Muscle layer of colon (tissue), 2 donors: Measurements from ENCODE around the gene FAM168A.
"Not testable (repeated sequence)": the region's sequence is repeated elsewhere in the genome, so short reads cannot be mapped to it uniquely, and the experiment has no call there.

Experiments
- H3K27ac ChIP-seq: one replicate; pipeline ENCODE4 v1.7.0; 2013; ENCODE audit warnings: low read depth, mild to moderate bottlenecking, low read length, moderate library complexity
- H3K27me3 ChIP-seq, 2 donors: one replicate each; pipeline ENCODE4 v1.7.0; 2013; ENCODE audit warnings: low read length in 2 of 2, mild to moderate bottlenecking in 2 of 2; ENCODE audit not compliant: insufficient read depth in 2 of 2, control insufficient read depth in 1 of 2
- H3K36me3 ChIP-seq: one replicate; pipeline ENCODE4 v1.7.0; 2013; ENCODE audit warnings: mild to moderate bottlenecking, low read length; ENCODE audit not compliant: insufficient read depth
- H3K4me1 ChIP-seq: one replicate; pipeline ENCODE4 v1.7.0; 2013; ENCODE audit warnings: mild to moderate bottlenecking, low read length; ENCODE audit not compliant: insufficient read depth
- H3K4me3 ChIP-seq, 2 donors: one replicate each; pipeline ENCODE4 v1.7.0; 2013; ENCODE audit warnings: low read length in 2 of 2, low read depth in 1 of 2, mild to moderate bottlenecking in 1 of 2, moderate library complexity in 1 of 2
- H3K9ac ChIP-seq: one replicate; pipeline ENCODE4 v1.7.0; 2013; ENCODE audit warnings: low read length
- H3K9me3 ChIP-seq: one replicate; pipeline ENCODE4 v1.7.0; 2013; ENCODE audit warnings: mild to moderate bottlenecking, low read length
- donor health status: abdominal sarcoma.
- donor health status: Adenocarcinoma of cecum.

Gene FAM168A

GRCh38 chr11:73591743-73592142 is 6.2 kb downstream of the FAM168A start:
- peaks cover 17% of the 10 kb centered on the region for H3K4me1 ChIP-seq

DNA sequence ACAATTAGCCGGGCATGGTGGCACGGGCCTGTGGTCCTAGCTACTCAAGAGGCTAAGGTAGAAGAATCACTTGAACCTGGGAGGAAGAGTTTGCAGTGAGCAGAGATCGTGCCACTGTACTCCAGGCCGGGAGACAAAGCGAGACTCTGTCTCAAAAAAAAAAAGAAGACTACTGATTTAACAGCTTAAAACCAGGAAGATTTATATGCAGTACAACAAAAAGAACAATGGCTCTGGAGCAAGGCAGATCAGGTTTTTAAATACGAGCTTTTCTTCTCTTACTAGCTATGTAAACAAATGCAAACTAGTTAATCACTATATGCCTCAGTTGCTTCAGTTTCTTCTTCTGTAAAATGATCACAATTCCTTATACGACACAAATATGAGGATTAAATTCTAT is 6.9 kb downstream of the FAM168A start:
- Histone ChIP-seq H3K36me3 (no peaks in the 10 kb centered on the region), H3K27ac (no peak overlapping the region), H3K9me3 (no peaks in the 10 kb centered on the region), H3K4me3 (no peak overlapping the region), H3K4me1 (peaks cover 10% of the 10 kb centered on the region), H3K9ac (no peak overlapping the region), H3K27me3 (no peaks in the 10 kb centered on the region)

More at GRCh38 chr11:73591743-73592142, 6.2 kb downstream of the FAM168A start:
- no peaks in the 10 kb centered on the region for H3K9me3 ChIP-seq
- H3K27ac ChIP-seq = no peak overlapping the region
- no peaks in the 10 kb centered on the region for H3K36me3 ChIP-seq
- no peak overlapping the region for H3K4me3 ChIP-seq
- H3K9ac ChIP-seq = no peak overlapping the region
- H3K27me3 ChIP-seq = no peaks in the 10 kb centered on the region

- no peak overlapping the region for H3K4me3 ChIP-seq
- H3K27ac ChIP-seq = no peak overlapping the region
- no peaks in the 10 kb centered on the region for H3K36me3 ChIP-seq
- H3K9me3 ChIP-seq = no peaks in the 10 kb centered on the region
- H3K4me1 ChIP-seq = no peaks in the 10 kb centered on the region
- no peaks in the 10 kb centered on the region for H3K27me3 ChIP-seq
- H3K9ac ChIP-seq = no peak overlapping the region
Observed at GRCh38 chr11:73586791-73587190, 11.1 kb downstream of the FAM168A start.

- Histone ChIP-seq H3K9ac (no peak overlapping the region), H3K27ac (no peak overlapping the region), H3K9me3 (no peaks in the 10 kb centered on the region), H3K4me3 (no peak overlapping the region), H3K27me3 (no peaks in the 10 kb centered on the region), H3K4me1 (no peaks in the 10 kb centered on the region), H3K36me3 (no peaks in the 10 kb centered on the region)
Observed at GRCh38 chr11:73585834-73586575, 11.9 kb downstream of the FAM168A start.

DNA sequence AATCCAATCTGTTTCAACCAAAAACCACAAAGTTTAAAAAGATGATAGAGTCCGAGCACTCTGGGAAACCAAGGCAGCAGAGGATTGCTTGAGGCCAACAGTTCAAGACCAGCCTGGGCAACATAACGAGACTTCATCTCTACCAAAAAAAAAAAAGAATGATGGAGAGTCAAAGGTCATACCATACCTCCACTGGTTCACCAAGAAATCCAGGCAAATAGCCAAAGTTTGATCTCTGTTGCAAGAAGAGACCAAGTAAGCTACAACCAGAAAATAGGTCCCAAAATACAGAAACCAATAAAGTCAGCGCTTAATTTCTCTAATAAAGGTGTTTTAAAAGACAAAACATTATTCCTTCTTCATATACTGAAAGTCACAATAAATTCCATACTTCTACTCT is 13.1 kb downstream of the FAM168A start:
- Histone ChIP-seq H3K27ac (no peak overlapping the region), H3K4me1 (no peaks in the 10 kb centered on the region), H3K4me3 (no peak overlapping the region), H3K36me3 (no peaks in the 10 kb centered on the region), H3K9ac (no peak overlapping the region), H3K27me3 (no peaks in the 10 kb centered on the region), H3K9me3 (no peaks in the 10 kb centered on the region)

- Histone ChIP-seq H3K27me3 (no peaks in the 10 kb centered on the region), H3K9me3 (no peaks in the 10 kb centered on the region)
Observed at GRCh38 chr11:73582653-73583052, 15.3 kb downstream of the FAM168A start.

DNA sequence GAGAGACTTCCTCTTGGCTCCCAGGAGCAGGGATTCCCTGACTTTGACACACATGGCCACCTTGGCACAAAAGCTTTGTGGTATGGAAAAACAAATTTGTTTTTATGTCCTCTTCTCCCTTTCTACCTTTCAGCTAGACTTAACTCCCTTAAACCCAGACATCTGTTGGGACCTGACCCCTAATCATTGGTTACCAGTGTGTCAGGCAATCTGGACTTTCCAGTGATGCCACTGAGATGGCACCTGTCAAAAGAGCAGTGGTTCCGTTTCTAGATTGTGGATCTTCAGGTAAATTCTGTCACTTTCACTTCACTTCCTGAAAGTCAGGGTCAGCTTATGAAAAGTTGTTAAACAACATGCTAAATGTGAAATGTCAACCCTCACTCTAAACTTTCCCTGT is 17.2 kb downstream of the FAM168A start:
- H3K27ac ChIP-seq, H3K27me3 ChIP-seq, H3K36me3 ChIP-seq, H3K4me3 ChIP-seq, H3K9me3 ChIP-seq, H3K9ac ChIP-seq: not testable (repeated sequence)
- H3K4me1 ChIP-seq = peaks cover 13% of the 10 kb centered on the region

More at GRCh38 chr11:73582653-73583052, 15.3 kb downstream of the FAM168A start:
- no peak overlapping the region for H3K27ac ChIP-seq
- peaks cover 10% of the 10 kb centered on the region for H3K4me1 ChIP-seq
- H3K4me3 ChIP-seq = no peak overlapping the region
- no peaks in the 10 kb centered on the region for H3K36me3 ChIP-seq
- no peak overlapping the region for H3K9ac ChIP-seq

DNA sequence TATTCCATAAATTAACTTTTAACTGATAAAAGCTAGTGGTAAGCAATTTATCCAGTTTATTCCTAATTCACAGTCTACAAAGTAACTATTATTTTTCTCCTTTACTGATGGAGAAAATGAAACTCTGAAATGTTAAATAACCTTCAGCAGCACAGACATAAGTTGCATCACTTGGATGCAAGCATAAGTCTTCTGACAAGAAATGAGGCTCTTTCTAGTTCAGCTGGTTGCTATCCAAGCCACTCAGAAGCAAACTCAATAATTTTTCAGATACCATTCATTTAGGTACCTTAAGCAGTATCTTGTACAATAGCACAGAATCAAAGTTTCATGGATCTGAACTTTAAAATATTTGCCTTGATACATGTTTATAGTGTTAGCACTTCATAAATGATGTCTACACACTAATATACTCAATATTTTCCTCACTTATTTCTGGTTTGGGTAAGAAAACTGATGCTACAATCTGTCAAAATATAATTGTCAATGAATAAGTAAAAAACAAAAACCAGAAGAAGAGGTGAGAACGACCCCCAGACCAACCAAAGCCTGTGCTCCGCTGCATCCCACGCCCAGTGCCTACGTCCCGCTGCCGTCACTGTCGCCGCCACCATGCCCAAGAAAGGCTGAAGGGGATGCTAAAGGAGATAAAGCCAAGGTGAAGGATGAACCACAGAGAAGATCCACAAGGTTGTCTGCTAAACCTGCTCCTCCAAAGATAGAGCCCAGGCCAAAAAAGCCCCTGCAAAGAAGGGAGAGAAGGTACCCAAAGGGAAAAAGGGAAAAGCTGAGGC is 18.1 kb downstream of the FAM168A start:
- no peaks in the 10 kb centered on the region for H3K36me3 ChIP-seq
- H3K4me1 ChIP-seq = peaks cover 13% of the 10 kb centered on the region
- no peaks in the 10 kb centered on the region for H3K27me3 ChIP-seq
- H3K4me3 ChIP-seq = no peak overlapping the region
- H3K27ac ChIP-seq = no peak overlapping the region
- H3K9ac ChIP-seq = no peak overlapping the region
- no peaks in the 10 kb centered on the region for H3K9me3 ChIP-seq

DNA sequence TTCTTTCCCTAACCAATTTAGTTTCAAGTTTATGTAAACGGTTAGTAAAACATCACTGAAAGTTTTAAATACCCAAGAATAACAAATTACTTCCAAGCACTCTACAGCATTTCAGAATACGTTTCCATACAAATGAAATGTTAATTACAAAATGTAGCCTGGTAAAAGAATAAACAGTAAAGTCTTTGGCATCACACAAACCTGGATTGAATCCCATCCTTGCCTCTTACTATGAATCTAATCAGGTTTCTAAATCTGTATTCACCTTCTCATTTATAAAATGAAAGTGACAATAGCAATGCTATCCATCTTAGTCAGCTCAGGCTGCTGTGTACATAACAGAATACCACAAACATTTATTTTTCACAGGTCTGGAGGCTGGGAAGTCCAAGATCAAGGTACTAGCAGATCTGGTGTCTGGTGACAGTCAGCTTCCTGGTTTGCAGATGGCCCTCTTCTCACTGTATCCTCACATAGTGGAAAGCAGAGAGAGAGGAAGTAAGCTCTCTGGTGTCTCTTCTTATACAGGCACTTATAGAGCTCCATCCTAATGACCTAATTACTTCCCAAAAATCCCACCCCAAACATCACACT is 19.2 kb downstream of the FAM168A start:
- Histone ChIP-seq H3K27me3 (no peaks in the 10 kb centered on the region), H3K9me3 (no peaks in the 10 kb centered on the region), H3K9ac (no peak overlapping the region), H3K4me3 (no peak overlapping the region), H3K4me1 (peaks cover 13% of the 10 kb centered on the region), H3K27ac (no peak overlapping the region), H3K36me3 (no peaks in the 10 kb centered on the region)

- H3K9me3 ChIP-seq = no peaks in the 10 kb centered on the region
- no peak overlapping the region for H3K4me3 ChIP-seq
- peaks cover 13% of the 10 kb centered on the region for H3K4me1 ChIP-seq
- H3K27me3 ChIP-seq = no peaks in the 10 kb centered on the region
- H3K36me3 ChIP-seq = no peaks in the 10 kb centered on the region
- H3K9ac ChIP-seq = no peak overlapping the region
- no peak overlapping the region for H3K27ac ChIP-seq
Observed at GRCh38 chr11:73577496-73577917, 20.4 kb downstream of the FAM168A start.

GRCh38 chr11:73576185-73576614 is 21.7 kb downstream of the FAM168A start:
- H3K9me3 ChIP-seq = no peaks in the 10 kb centered on the region

More at GRCh38 chr11:73576185-73576614, 21.7 kb downstream of the FAM168A start:
- peaks cover 13% of the 10 kb centered on the region for H3K4me1 ChIP-seq
- H3K4me3 ChIP-seq = no peak overlapping the region
- no peak overlapping the region for H3K27ac ChIP-seq
- H3K27me3 ChIP-seq = no peaks in the 10 kb centered on the region
- no peak overlapping the region for H3K9ac ChIP-seq
- no peaks in the 10 kb centered on the region for H3K36me3 ChIP-seq
